GM10266 (cell line): ENCODE data around the gene H2BK1.

Source experiments
- DNase-seq: peaks from one replicate; pipeline ENCODE4 v3.0.0; 2012; ENCODE audit errors: extremely low spot score
- CTCF ChIP-seq: IDR thresholded peaks from 2 replicates; pipeline ENCODE4 v1.5.1; 2012; ENCODE audit warnings: mild to moderate bottlenecking, low read depth; ENCODE audit not compliant: control insufficient read depth, insufficient read depth; ENCODE audit errors: missing control alignments

H2BK1 gene

GRCh38 chr7:151175047-151175792 lies 35.1 kb downstream of the H2BK1 start:
- TF ChIP-seq CTCF: no peak
- DNase-seq: peak; percentile 13

GRCh38 chr7:151174246-151175046 lies 35.8 kb downstream of the H2BK1 start:
- peak; percentile 20 for DNase-seq
- no peak for TF ChIP-seq CTCF

- TF ChIP-seq CTCF: no peak
- DNase-seq: peak; percentile 25
These were observed 36.7 kb downstream of the H2BK1 start for GRCh38 chr7:151173386-151174245.

GRCh38 chr7:151172273-151173141 lies 37.8 kb downstream of the H2BK1 start:
- DNase-seq: peak; percentile 94
- peak; percentile 100 for TF ChIP-seq CTCF

GRCh38 chr7:151168787-151169162 lies 41.5 kb downstream of the H2BK1 start:
- no peak for TF ChIP-seq CTCF
- no peak for DNase-seq

GRCh38 chr7:151168003-151168786 lies 42.1 kb downstream of the H2BK1 start:
- peak; percentile 78 for TF ChIP-seq CTCF
- peak; percentile 88 for DNase-seq
